ENCODE data around the gene UMAD1.

DNA sequence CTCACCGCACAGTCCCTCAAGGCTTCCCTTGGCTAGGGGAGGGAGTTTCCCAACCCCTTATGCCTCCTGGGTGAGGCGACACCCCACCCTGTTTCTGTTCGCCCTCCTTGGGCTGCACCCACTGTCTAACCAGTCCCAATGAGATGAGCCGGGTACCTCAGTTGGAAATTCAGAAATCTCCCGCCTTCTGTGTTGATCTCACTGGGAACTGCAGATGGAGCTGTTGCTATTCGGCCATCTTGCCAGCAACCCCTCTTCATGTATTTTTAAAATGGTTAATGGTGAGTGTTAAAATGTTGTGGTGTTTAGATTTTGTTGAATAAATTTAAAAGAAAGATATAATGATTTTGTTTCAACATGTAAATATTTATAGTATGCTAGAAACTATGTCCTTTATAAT, 22.0 kb downstream of the UMAD1 start:
- no peak for TF ChIP-seq POLR2A (IDR thresholded peaks at IDR 0.05)
- TF ChIP-seq, protein P1, sequence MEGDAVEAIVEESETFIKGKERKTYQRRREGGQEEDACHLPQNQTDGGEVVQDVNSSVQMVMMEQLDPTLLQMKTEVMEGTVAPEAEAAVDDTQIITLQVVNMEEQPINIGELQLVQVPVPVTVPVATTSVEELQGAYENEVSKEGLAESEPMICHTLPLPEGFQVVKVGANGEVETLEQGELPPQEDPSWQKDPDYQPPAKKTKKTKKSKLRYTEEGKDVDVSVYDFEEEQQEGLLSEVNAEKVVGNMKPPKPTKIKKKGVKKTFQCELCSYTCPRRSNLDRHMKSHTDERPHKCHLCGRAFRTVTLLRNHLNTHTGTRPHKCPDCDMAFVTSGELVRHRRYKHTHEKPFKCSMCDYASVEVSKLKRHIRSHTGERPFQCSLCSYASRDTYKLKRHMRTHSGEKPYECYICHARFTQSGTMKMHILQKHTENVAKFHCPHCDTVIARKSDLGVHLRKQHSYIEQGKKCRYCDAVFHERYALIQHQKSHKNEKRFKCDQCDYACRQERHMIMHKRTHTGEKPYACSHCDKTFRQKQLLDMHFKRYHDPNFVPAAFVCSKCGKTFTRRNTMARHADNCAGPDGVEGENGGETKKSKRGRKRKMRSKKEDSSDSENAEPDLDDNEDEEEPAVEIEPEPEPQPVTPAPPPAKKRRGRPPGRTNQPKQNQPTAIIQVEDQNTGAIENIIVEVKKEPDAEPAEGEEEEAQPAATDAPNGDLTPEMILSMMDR (IDR thresholded peaks at IDR 0.05), result no peak
